HG03039 (cell line): ENCODE data around the gene ZNF502.

Source experiments
- ATAC-seq: cut with Tn5 transposase; IDR thresholded peaks from one replicate; pipeline ENCODE4 v1.9.1; 2021; ENCODE audit warnings: mild to moderate bottlenecking, moderate library complexity; ENCODE audit not compliant: unreplicated experiment

Gene ZNF502

GRCh38 chr3:44764248-44764647 lies 51.8 kb downstream of the ZNF502 start:
- ATAC-seq, result no peak

DNA sequence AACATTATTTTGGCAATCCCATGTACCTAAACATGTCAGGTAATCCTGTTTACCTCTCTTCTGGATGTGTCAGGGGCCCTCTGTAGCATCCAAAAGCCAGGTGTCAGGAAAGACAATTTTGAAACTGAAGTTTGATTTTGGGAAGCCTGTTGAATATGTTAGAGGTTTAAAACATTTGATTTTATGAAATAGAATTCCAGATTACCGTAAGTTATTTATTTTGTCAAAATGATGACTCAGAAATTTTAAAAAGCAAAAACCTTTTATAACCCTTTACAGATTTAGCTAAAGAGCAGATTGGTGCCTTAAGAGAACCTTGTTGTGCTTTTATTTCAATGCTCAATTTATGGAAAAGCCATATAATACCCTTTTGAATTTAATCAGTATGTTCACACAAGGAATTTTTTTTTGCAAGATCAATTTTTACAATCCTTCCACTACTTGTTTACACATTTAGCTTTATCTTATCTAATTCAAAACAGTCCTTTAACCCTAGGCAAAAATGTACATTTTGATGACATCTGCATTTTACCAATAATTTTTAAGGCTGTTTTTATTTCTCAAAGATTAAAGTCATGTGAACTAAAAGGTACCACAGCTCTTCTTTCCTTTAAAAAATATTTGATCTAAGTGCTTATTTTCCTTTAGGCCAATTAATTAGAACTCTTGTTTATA lies 59.1 kb downstream of the ZNF502 start:
- ATAC-seq, result no peak

DNA sequence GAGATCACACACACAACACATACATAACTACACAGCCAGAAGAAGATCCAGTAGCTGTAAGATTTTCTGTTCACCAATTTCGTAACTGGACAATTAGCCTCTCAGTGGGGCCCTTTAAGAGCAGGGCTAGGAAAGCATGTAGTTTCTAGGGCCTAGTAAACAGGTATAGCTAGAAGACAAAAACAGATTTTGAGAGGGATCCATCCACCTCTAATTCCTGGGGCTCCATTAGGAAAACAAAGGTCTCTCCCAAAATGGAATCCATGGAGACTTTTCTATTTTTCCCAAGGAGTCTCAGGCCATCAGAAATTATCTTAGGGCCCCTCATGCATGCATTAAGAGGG lies 59.6 kb downstream of the ZNF502 start:
- no peak for ATAC-seq
